GM21528 (cell line): ENCODE data around the gene DYNC1LI2.
A peak's percentile ranks its signal among the peaks of the same experiment; 100 is the strongest.
"Not testable (repeated sequence)": the region's sequence is repeated elsewhere in the genome, so short reads cannot be mapped to it uniquely, and the experiment has no call there.

ENCODE experiments used
- ATAC-seq: cut with Tn5 transposase; IDR thresholded peaks from one replicate; pipeline ENCODE4 v1.9.1; 2021; ENCODE audit warnings: mild to moderate bottlenecking, moderate library complexity; ENCODE audit not compliant: unreplicated experiment, low FRiP score

The DYNC1LI2 gene

GRCh38 chr16:66751303-66751991, at the start of gene DYNC1LI2:
DYNC1LI2 (minus strand) TSS chr16:66751609; CDS start chr16:66751591, 18 bp downstream.
- ATAC-seq, result peak; percentile 88

GRCh38 chr16:66800856-66801255, 49.4 kb upstream of the DYNC1LI2 start:
- no peak for ATAC-seq

GRCh38 chr16:66798161-66798560, 46.8 kb upstream of the DYNC1LI2 start:
- no peak for ATAC-seq

GRCh38 chr16:66793984-66794383, 42.6 kb upstream of the DYNC1LI2 start:
- ATAC-seq, result not testable (repeated sequence)

GRCh38 chr16:66790130-66790733, 38.8 kb upstream of the DYNC1LI2 start:
- no peak for ATAC-seq

- ATAC-seq, result no peak
These were observed 36.0 kb upstream of the DYNC1LI2 start for GRCh38 chr16:66787427-66787826.

GRCh38 chr16:66786551-66786950, 35.1 kb upstream of the DYNC1LI2 start:
- no peak for ATAC-seq

GRCh38 chr16:66776457-66776856, 25.0 kb upstream of the DYNC1LI2 start:
- no peak for ATAC-seq

- no peak for ATAC-seq
These were observed 23.6 kb upstream of the DYNC1LI2 start for GRCh38 chr16:66774981-66775380.

- ATAC-seq, result no peak
These were observed 6.7 kb upstream of the DYNC1LI2 start for GRCh38 chr16:66758086-66758485.

GRCh38 chr16:66754819-66755218, 3.4 kb upstream of the DYNC1LI2 start:
- ATAC-seq, result no peak

- no peak for ATAC-seq
These were observed 2.8 kb upstream of the DYNC1LI2 start for GRCh38 chr16:66754211-66754610.

GRCh38 chr16:66752958-66753357, 1.5 kb upstream of the DYNC1LI2 start:
- no peak for ATAC-seq

GRCh38 chr16:66752379-66752778, 970 bp upstream of the DYNC1LI2 start:
- no peak for ATAC-seq

- ATAC-seq, result no peak
These were observed 548 bp upstream of the DYNC1LI2 start for GRCh38 chr16:66751992-66752322.

- ATAC-seq, result no peak
These were observed 431 bp downstream of the DYNC1LI2 start for GRCh38 chr16:66751053-66751302.

GRCh38 chr16:66750279-66751052, 943 bp downstream of the DYNC1LI2 start:
- peak; percentile 1 for ATAC-seq

GRCh38 chr16:66746682-66747081, 4.7 kb downstream of the DYNC1LI2 start:
- no peak for ATAC-seq

- ATAC-seq, result no peak
These were observed 5.4 kb downstream of the DYNC1LI2 start for GRCh38 chr16:66746048-66746447.

- no peak for ATAC-seq
These were observed 9.2 kb downstream of the DYNC1LI2 start for GRCh38 chr16:66741950-66742808.
